Breast epithelium (tissue), 4 donors: ENCODE measurements around the gene PTPRN2. TPM values are rescaled to one million over a fixed set of nuclear protein-coding genes. Genes with fewer than 3 reads are reported as not detected.

ENCODE experiments used
- DNase-seq, 2 donors: peaks; one replicate each; pipeline ENCODE4 v3.0.0-alpha.2; 2019; ENCODE audit warnings: low spot score in 2 of 2
- H3K27ac ChIP-seq, 2 donors: fragments of 200-600 bp; sonication (generic) in 1 of 2; one replicate each; pipeline ENCODE4 v1.5.1; 2016 to 2019; ENCODE audit warnings: mild to moderate bottlenecking in 1 of 2
- H3K27me3 ChIP-seq, 2 donors: fragments of 200-600 bp; sonication (generic) in 1 of 2; one replicate each; pipeline versions ENCODE4 v1.5.1 to v1.6.0; 2017 to 2019; ENCODE audit warnings: control low read depth in 1 of 2, mild to moderate bottlenecking in 1 of 2
- H3K36me3 ChIP-seq: fragments of 200-600 bp; one replicate; pipeline ENCODE4 v1.5.1; 2019
- H3K4me1 ChIP-seq, 2 donors: fragments of 200-600 bp; sonication (generic); one replicate each; pipeline ENCODE4 v1.5.1; 2016 to 2019; ENCODE audit warnings: control low read depth in 1 of 2
- H3K4me3 ChIP-seq, 3 donors: fragments of 200-600 bp; sonication (generic); 1 replicate in 2 of 3; 2 replicates in 1 of 3; pipeline ENCODE4 v1.5.1; 2016 to 2019; ENCODE audit warnings: mild to moderate bottlenecking in 3 of 3, moderate library complexity in 2 of 3
- H3K9me3 ChIP-seq, 2 donors: fragments of 200-600 bp; sonication (generic) in 1 of 2; one replicate each; pipeline ENCODE4 v1.5.1; 2016 to 2019; ENCODE audit warnings: control low read depth in 1 of 2
- POLR2A ChIP-seq: fragments of 450-650 bp; IDR thresholded peaks from one replicate; pipeline ENCODE4 v1.6.1; 2016; ENCODE audit warnings: antibody characterized with exemption, mild to moderate bottlenecking, moderate library complexity
- POLR2AphosphoS5 ChIP-seq, 3 donors: sonication (generic); formaldehyde crosslinking; IDR thresholded peaks; one replicate each; pipeline ENCODE4 v1.6.1; 2017; ENCODE audit warnings: antibody characterized with exemption in 3 of 3
- intact Hi-C: fragments of 100-400 bp; cut with DNase I; formaldehyde crosslinking; loops from one replicate; pipeline ENCODE4 v1.15.1; 2023; ENCODE audit warnings: low total_unique reads
- total RNA-seq, 3 donors: library from RNA; depleted of rRNA; stranded (reverse); fragments of >200 nt; gene quantifications; one replicate each; pipeline ENCODE4 v1.1.0, GENCODE V29; 2016
- TF ChIP-seq, protein P1 (sequence below), 3 donors: fragments of 450-650 bp; IDR thresholded peaks; one replicate each; pipeline ENCODE4 v1.5.1; 2016 to 2017; ENCODE audit warnings: antibody characterized with exemption in 3 of 3, mild to moderate bottlenecking in 3 of 3, moderate library complexity in 3 of 3

PTPRN2 gene
- total RNA-seq, 3 donors from 2014 or later, result 1.6 to 2.2 (median 2.2) TPM

DNA sequence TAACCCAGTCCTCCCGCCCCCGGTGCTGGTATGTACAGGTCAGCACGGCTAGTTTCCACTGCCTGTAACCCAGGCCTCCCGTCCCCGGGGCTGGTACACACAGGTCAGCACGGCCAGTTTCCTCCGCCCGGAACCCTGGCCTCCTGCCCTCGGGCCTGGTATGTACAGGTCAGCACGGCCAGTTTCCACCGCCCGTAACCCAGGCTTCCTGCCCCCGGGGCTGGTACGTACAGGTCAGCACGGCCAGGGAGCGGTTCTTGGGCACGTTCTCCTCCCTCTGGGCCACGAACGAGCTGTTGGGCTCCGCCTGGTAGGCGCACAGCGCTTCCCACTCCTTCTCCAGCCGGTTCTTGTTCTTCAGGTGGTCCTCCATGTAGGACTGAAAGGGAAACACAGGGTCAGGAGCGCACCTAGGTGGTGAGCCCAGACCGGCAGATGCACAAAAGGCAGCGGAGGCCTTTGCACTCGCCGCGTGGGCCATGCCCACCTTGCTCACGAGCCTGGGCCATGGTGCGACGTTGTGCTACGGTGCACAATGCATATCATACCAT lies 966.4 kb downstream of the PTPRN2 start:
- intact Hi-C loops, result no loop called here
- DNase-seq, result peak in 1 of 2 donors; percentile 52

DNA sequence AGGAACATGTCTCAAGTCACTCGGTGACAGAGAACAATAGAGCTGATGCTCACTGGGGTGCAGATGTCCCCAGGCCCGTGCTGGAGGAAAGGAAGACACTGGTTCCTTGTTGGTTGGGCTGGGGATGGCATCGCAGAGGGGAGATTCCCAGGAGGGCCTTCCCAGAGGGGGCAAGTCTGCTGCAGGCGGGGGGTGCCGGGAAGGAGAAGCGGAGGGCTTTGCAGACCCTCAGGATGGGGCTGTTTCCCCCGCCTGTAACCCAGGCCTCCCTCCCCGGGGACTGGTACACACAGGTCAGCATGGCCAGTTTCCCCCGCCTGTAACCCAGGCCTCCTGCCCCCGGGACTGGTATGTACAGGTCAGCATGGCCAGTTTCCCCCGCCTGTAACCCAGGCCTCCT lies 967.0 kb downstream of the PTPRN2 start:
- intact Hi-C loops, result no loop called here
- TF ChIP-seq POLR2A (no peak), POLR2AphosphoS5 (IDR thresholded peaks at IDR 0.05) (no peak)
- TF ChIP-seq, protein P1, sequence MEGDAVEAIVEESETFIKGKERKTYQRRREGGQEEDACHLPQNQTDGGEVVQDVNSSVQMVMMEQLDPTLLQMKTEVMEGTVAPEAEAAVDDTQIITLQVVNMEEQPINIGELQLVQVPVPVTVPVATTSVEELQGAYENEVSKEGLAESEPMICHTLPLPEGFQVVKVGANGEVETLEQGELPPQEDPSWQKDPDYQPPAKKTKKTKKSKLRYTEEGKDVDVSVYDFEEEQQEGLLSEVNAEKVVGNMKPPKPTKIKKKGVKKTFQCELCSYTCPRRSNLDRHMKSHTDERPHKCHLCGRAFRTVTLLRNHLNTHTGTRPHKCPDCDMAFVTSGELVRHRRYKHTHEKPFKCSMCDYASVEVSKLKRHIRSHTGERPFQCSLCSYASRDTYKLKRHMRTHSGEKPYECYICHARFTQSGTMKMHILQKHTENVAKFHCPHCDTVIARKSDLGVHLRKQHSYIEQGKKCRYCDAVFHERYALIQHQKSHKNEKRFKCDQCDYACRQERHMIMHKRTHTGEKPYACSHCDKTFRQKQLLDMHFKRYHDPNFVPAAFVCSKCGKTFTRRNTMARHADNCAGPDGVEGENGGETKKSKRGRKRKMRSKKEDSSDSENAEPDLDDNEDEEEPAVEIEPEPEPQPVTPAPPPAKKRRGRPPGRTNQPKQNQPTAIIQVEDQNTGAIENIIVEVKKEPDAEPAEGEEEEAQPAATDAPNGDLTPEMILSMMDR (IDR thresholded peaks at IDR 0.05), result no peak
- no peaks in the 10 kb centered on the region for H3K4me1 ChIP-seq
- H3K9me3 ChIP-seq, result no peaks in the 10 kb centered on the region
- H3K27me3 ChIP-seq, result peaks cover 0 to 9% of the 10 kb centered on the region in 2 donors
- peak in 1 of 2 donors; percentile 47 for DNase-seq
- no peaks in the 10 kb centered on the region for H3K36me3 ChIP-seq
- H3K27ac ChIP-seq, result no peak overlapping the region
- H3K4me3 ChIP-seq, result no peak overlapping the region

More for the DNA sequence above, 966.4 kb downstream of the PTPRN2 start:
- Histone ChIP-seq H3K9me3 (no peaks in the 10 kb centered on the region), H3K27ac (no peak overlapping the region), H3K27me3 (peaks cover 0 to 9% of the 10 kb centered on the region in 2 donors), H3K36me3 (no peaks in the 10 kb centered on the region), H3K4me3 (no peak overlapping the region), H3K4me1 (no peaks in the 10 kb centered on the region)
- TF ChIP-seq, protein P1 (IDR thresholded peaks at IDR 0.05), result no peak
- TF ChIP-seq POLR2A, result no peak

DNA sequence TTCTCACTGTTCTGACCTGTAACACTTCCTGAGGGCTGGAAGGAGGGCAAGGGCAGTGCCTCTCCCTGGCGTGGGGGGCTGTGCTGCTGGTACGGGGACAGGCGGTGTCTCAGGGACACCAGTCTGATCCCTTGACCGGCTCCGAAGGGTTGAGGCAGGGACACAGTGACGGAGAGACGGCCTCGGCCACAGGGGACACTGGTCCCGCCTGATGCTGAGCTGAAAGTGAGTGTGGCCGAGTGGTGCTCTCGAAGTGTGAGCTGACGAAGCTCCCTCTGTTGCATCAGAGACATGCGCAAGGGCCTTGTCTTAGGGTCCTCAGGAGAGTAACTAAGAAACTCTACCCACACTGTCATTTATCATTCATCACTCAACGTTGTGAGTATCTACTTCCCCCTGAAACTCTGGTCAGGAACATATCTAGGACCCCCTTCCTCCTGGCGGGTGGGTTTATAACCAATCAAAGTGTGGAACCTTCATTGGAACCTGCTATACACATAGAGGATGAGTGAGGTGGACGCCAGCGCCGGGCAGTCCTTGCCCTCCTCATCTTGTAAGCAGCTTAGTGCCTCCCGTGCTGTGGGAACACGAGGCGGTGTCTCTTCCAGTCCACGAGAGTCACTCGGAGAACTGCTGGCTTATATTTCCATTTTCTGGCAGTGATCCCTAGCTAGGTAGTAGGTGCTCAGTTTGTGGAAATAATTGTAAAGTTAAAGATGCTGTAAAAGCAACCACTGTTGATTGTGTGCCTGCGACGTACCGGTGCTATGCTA lies 967.7 kb downstream of the PTPRN2 start:
- Histone ChIP-seq H3K36me3 (no peaks in the 10 kb centered on the region), H3K27ac (no peak overlapping the region), H3K27me3 (peaks cover 0 to 10% of the 10 kb centered on the region in 2 donors), H3K4me1 (no peaks in the 10 kb centered on the region), H3K4me3 (no peak overlapping the region), H3K9me3 (no peaks in the 10 kb centered on the region)
- TF ChIP-seq POLR2A (no peak), POLR2AphosphoS5 (IDR thresholded peaks at IDR 0.05) (no peak)
- TF ChIP-seq, protein P1 (IDR thresholded peaks at IDR 0.05), result no peak
- DNase-seq, result peak in 1 of 2 donors; percentile 46
- intact Hi-C loops, result no loop called here

DNA sequence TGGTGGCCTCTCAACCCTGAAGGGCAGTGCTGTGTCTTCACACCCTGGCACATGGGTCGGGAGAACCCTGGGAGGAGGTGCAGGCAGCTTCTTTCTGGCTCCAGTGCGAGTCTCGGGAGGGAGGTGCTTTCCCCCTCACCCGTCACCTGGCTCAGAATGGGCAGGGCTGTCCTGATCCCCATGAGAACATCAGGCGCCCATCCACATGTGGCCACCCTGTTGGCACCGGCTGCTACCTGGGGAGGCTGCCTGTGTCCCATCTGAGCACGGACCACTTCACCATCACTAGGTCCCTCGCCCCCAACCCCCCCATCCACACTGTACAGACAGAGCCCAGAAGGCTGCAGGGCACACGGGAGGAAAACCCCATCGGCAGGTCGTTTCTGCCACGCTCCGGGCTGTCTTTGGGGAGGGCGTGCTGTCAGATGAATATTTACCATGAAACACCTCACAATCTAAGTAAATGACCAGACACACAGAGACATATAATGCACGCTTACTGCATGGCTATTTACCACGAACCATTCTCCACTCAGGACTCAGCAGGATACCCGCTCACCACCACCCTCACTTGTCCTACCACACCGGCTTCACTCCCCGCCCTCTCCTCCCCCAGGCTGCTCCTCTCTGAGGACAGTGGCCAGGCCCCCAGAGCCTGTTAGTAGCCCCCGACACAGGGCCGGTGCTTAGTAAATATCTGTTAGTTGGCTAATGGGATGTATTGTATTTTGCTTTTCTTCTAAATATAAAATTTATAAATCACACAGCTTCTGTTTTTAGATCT lies 968.6 kb downstream of the PTPRN2 start:
- H3K4me3 ChIP-seq, result no peak overlapping the region
- no peaks in the 10 kb centered on the region for H3K4me1 ChIP-seq
- TF ChIP-seq, protein P1 (IDR thresholded peaks at IDR 0.05), result no peak
- TF ChIP-seq POLR2AphosphoS5 (IDR thresholded peaks at IDR 0.05), result no peak
- TF ChIP-seq POLR2A, result no peak
- no peak overlapping the region for H3K27ac ChIP-seq
- H3K27me3 ChIP-seq, result peaks cover 0 to 14% of the 10 kb centered on the region in 2 donors
- no peaks in the 10 kb centered on the region for H3K36me3 ChIP-seq
- intact Hi-C loops, result no loop called here
- H3K9me3 ChIP-seq, result no peaks in the 10 kb centered on the region
- peak in 1 of 2 donors; percentile 44 for DNase-seq
